Prostate gland (tissue), 2 donors: ENCODE data around the gene GRB10. TPM values are rescaled to one million over a fixed set of nuclear protein-coding genes. Genes with fewer than 3 reads are reported as not detected.
"Not testable (repeated sequence)": the region's sequence is repeated elsewhere in the genome, so short reads cannot be mapped to it uniquely, and the experiment has no call there.

ENCODE experiments used
- DNase-seq: peaks from one replicate; pipeline ENCODE4 v3.0.0-alpha.2; 2019; ENCODE audit warnings: low spot score
- H3K27ac ChIP-seq, 2 donors: fragments of 200-600 bp; sonication (generic); 2 replicates each; pipeline ENCODE4 v1.5.1; 2017 to 2019
- H3K27me3 ChIP-seq: fragments of 200-600 bp; sonication (generic); replicated peaks from 2 replicates; pipeline ENCODE4 v1.5.1; 2019; ENCODE audit not compliant: insufficient read depth
- H3K36me3 ChIP-seq, 2 donors: fragments of 200-600 bp; sonication (generic); 1 replicate in 1 of 2; 2 replicates in 1 of 2; pipeline versions ENCODE4 v1.5.1 to v1.8.1; 2017 to 2019
- H3K4me1 ChIP-seq: fragments of 200-600 bp; sonication (generic); replicated peaks from 2 replicates; pipeline ENCODE4 v1.5.1; 2019
- H3K4me3 ChIP-seq, 2 donors: fragments of 200-600 bp; sonication (generic); 2 replicates each; pipeline ENCODE4 v1.5.1; 2017 to 2019
- H3K9me3 ChIP-seq: fragments of 200-600 bp; sonication (generic); 2 replicates; pipeline ENCODE4 v1.5.1; 2017
- POLR2A ChIP-seq: fragments of 450-650 bp; IDR thresholded peaks from one replicate; pipeline ENCODE4 v1.6.1; 2016; ENCODE audit warnings: antibody characterized with exemption, mild to moderate bottlenecking
- POLR2AphosphoS5 ChIP-seq: sonication (generic); formaldehyde crosslinking; IDR thresholded peaks from one replicate; pipeline ENCODE4 v1.6.1; 2017; ENCODE audit warnings: antibody characterized with exemption
- WGBS: methylation state at CpG from one replicate; pipeline ENCODE4 v1.1.5; 2018; 5-methylcytosine and 5-hydroxymethylcytosine counted together
- intact Hi-C: fragments of 100-400 bp; cut with DNase I; formaldehyde crosslinking; loops from one replicate; pipeline ENCODE4 v1.14.2; 2022
- total RNA-seq, 2 donors: library from RNA; depleted of rRNA; stranded (reverse); fragments of >200 nt; gene quantifications; one replicate each; pipeline ENCODE4 v1.1.0, GENCODE V29; 2016
- TF ChIP-seq, protein P1 (sequence below), 4 experiments: fragments of 200-600 bp in 2 of 4; fragments of 450-650 bp in 2 of 4; sonication (generic) in 2 of 4; IDR thresholded peaks; 1 replicate in 3 of 4; 2 replicates in 1 of 4; pipeline ENCODE4 v1.5.1; 2016 to 2019; ENCODE audit warnings: antibody characterized with exemption in 4 of 4, mild to moderate bottlenecking in 2 of 4, moderate library complexity in 2 of 4

The GRB10 gene
- total RNA-seq, 2 donors from 2014 or later: 54.3 to 63.1 TPM

DNA sequence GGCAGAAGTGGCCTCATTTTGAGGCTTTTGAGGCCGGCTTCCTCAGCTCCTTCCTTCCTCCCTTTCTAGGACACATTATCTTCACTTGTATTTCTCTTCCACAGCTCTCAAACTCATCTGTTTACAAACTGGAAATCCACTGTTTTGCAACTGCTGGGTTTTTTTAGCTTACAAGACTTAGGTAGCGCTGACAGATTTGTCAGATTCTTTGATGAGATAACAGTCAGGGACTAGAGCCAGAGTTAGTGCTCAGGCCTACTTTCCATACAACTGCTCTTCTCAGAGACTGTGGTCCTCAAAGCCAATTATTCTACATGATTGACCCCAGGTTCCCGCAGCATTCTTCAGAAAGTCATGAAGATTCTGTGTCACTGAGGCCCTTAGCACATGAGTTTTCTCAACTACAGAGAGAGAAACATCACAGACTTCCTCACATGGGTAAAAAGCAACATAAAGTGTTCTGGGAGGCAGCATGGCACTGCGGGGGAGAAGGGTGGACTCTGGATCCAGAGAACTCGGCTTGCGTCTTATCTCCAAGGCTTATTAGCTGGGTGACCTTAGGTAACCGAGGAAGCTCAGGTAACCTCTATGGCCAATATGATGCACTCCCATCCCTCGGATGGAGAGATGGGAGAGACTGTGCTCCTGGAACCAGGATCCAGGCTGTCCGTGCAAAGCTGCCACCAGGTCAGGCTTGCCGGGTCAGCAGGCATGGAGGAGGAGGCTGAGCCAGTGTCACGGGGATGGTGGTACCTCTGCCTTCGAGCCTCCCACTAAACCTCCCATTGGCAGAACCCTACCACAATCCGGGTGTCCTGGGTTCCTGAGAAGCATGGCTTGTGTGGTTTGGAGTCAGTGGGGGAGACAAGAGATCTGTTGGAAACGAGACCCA is 228.0 kb downstream of the GRB10 start:
- Histone ChIP-seq H3K27me3 (no peaks in the 10 kb centered on the region), H3K4me1 (no peaks in the 10 kb centered on the region), H3K9me3 (no peaks in the 10 kb centered on the region), H3K36me3 (no peaks in the 10 kb centered on the region), H3K27ac (no peak overlapping the region), H3K4me3 (no peak overlapping the region)
- no peak for TF ChIP-seq POLR2AphosphoS5
- no peak for TF ChIP-seq POLR2A
- TF ChIP-seq, protein P1, sequence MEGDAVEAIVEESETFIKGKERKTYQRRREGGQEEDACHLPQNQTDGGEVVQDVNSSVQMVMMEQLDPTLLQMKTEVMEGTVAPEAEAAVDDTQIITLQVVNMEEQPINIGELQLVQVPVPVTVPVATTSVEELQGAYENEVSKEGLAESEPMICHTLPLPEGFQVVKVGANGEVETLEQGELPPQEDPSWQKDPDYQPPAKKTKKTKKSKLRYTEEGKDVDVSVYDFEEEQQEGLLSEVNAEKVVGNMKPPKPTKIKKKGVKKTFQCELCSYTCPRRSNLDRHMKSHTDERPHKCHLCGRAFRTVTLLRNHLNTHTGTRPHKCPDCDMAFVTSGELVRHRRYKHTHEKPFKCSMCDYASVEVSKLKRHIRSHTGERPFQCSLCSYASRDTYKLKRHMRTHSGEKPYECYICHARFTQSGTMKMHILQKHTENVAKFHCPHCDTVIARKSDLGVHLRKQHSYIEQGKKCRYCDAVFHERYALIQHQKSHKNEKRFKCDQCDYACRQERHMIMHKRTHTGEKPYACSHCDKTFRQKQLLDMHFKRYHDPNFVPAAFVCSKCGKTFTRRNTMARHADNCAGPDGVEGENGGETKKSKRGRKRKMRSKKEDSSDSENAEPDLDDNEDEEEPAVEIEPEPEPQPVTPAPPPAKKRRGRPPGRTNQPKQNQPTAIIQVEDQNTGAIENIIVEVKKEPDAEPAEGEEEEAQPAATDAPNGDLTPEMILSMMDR (IDR thresholded peaks at IDR 0.05): no peak
- WGBS: 83% methylated on average over 14 of the region's 14 CpGs
- intact Hi-C loops: no loop called here
- no peak for DNase-seq

DNA sequence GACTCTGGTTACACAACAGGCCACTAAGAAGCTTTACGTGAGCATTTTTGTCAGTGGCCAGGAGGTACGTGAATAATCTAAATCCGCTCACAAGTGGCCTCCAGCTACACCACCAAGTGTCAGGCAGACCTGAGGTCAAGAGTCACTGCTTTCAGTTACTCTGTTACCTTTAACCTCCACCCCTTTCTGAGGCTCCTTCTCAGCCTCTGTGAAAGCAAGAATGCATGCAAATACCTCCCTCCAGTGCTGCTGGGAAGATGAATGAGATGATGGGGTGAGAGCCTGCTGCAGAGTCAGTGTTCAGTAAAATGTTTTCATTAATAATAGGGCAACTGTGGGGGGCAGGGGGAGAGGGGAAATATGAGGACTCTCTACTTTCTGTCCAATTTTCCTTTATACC is 228.7 kb downstream of the GRB10 start:
- H3K4me1 ChIP-seq: no peaks in the 10 kb centered on the region
- intact Hi-C loops: no loop called here
- 55% methylated on average over 3 of the region's 3 CpGs for WGBS
- TF ChIP-seq, protein P1 (IDR thresholded peaks at IDR 0.05): no peak
- no peak for TF ChIP-seq POLR2AphosphoS5
- TF ChIP-seq POLR2A: no peak
- H3K4me3 ChIP-seq: no peak overlapping the region
- no peaks in the 10 kb centered on the region for H3K36me3 ChIP-seq
- DNase-seq: no peak
- H3K9me3 ChIP-seq: no peaks in the 10 kb centered on the region
- H3K27ac ChIP-seq: no peak overlapping the region
- no peaks in the 10 kb centered on the region for H3K27me3 ChIP-seq

DNA sequence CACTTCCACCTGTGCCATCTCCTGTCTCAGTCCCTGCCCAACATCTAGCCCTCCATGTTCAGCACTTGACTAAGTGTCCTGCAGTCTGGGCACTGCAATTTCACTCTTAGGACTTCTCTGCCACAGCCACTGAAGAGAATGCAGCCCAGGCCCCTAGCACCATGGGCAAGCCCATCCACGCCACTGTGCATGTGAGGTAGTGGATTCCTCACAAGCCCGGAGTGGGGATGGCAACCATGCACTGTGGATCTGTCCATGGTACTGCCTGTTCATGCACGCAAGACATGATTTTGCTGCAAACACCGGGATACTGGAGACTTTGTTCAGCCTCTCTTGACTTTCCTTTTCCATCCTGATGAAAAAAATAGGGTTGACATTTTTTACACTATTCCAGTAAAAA is 229.8 kb downstream of the GRB10 start:
- H3K36me3 ChIP-seq: no peaks in the 10 kb centered on the region
- H3K27ac ChIP-seq: no peak overlapping the region
- 9% methylated on average over 4 of the region's 4 CpGs for WGBS
- DNase-seq: no peak
- H3K4me1 ChIP-seq: no peaks in the 10 kb centered on the region
- no peaks in the 10 kb centered on the region for H3K9me3 ChIP-seq
- TF ChIP-seq POLR2AphosphoS5 (no peak), POLR2A (no peak)
- TF ChIP-seq, protein P1 (IDR thresholded peaks at IDR 0.05): no peak
- H3K4me3 ChIP-seq: no peak overlapping the region
- no peaks in the 10 kb centered on the region for H3K27me3 ChIP-seq
- intact Hi-C loops: no loop called here

DNA sequence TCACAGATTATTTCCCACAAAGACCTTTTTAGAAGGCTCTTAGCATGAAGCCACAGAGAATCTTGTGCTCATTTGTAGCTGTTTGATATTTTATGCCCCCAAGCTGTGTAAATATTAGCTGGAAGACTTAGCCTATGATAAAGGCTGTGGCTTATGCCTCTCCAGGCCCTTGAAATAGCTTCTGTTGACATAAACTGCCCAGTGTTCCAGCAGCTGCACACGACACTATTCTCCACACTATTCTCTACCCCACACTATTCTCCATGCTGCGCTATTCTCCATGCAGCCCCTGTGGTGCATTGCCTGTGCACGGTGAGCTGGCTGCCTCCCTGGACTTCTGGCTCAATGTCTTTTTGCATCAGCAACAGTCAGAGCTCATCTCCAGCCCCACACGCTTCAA is 230.6 kb downstream of the GRB10 start:
- TF ChIP-seq, protein P1 (IDR thresholded peaks at IDR 0.05): no peak
- TF ChIP-seq POLR2AphosphoS5: no peak
- no peak for TF ChIP-seq POLR2A
- intact Hi-C loops: no loop called here
- Histone ChIP-seq H3K27me3 (no peaks in the 10 kb centered on the region), H3K9me3 (no peaks in the 10 kb centered on the region), H3K4me3 (no peak overlapping the region), H3K4me1 (no peaks in the 10 kb centered on the region), H3K36me3 (no peaks in the 10 kb centered on the region), H3K27ac (no peak overlapping the region)
- WGBS: 70% methylated on average over 4 of the region's 4 CpGs
- DNase-seq: no peak

DNA sequence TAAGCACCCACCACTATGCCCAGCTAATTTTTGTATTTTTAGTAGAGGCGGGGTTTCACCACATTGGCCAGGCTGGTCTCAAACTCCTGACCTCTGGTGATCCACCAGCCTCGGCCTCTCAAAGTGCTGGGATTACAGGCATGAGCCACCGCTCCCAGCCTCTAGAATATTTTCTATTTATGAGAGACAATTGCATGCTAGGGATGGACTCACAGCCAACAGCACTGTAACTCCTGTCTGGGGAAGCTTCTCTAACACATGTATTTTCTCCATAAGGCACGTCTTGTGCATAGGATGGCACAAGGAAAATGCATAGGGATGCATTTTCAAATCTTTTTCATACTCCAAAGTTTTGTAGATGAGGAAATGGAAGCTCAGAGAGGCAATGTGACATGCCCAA is 237.1 kb downstream of the GRB10 start:
- H3K4me1 ChIP-seq, H3K36me3 ChIP-seq, H3K9me3 ChIP-seq, H3K4me3 ChIP-seq, H3K27me3 ChIP-seq, H3K27ac ChIP-seq, intact Hi-C loops, DNase-seq: not testable (repeated sequence)
- WGBS: 94% methylated on average over 4 of the region's 4 CpGs
